Measurements from ENCODE around the gene DNAH10.

The DNAH10 gene

DNA sequence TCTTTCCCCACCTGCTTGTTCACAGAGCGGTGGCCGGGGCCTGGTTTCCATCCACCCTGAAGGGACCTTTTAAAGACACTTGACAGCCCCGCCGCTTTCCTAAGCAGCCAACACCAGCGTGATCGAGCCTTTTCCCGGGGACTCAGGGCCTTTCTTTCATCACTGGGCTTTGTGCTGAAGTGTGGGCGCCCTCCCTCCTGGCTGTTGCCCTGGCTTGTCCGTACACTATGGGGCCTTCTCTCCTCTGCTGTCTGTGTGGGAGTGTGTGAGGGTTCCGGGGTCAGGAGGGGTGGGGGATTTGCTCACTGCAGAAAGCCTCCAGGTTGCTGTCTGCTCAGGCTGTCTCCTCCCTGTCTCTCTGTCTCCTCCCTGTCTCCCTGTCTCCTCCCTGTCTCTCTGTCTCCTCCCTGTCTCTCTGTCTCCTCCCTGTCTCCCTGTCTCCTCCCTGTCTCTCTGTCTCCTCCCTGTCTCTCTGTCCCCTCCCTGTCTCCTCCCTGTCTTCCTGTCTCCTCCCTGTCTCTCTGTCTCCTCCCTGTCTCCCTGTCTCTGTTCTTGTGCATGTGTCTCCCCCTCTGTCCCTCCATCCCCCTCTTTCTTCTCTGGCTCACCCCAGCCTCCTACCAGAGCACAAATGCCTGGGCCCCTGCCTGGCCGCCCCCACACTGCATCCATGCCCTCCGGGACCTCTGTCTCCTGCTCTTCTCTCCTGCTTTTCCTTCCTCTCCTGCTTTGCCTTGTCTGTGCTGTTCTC is 145.8 kb downstream of the DNAH10 start (continued):
- TF ChIP-seq, protein P1, sequence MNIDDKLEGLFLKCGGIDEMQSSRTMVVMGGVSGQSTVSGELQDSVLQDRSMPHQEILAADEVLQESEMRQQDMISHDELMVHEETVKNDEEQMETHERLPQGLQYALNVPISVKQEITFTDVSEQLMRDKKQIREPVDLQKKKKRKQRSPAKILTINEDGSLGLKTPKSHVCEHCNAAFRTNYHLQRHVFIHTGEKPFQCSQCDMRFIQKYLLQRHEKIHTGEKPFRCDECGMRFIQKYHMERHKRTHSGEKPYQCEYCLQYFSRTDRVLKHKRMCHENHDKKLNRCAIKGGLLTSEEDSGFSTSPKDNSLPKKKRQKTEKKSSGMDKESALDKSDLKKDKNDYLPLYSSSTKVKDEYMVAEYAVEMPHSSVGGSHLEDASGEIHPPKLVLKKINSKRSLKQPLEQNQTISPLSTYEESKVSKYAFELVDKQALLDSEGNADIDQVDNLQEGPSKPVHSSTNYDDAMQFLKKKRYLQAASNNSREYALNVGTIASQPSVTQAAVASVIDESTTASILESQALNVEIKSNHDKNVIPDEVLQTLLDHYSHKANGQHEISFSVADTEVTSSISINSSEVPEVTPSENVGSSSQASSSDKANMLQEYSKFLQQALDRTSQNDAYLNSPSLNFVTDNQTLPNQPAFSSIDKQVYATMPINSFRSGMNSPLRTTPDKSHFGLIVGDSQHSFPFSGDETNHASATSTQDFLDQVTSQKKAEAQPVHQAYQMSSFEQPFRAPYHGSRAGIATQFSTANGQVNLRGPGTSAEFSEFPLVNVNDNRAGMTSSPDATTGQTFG (tag by site-specific recombination; IDR thresholded peaks at IDR 0.05; ENCODE audit: borderline replicate concordance) = no peak
- TF ChIP-seq ZNF10 (tag by site-specific recombination; IDR thresholded peaks at IDR 0.05) (no peak), ZNF624 (tag by site-specific recombination; IDR thresholded peaks at IDR 0.05) (no peak), ZNF202 (tag by site-specific recombination; IDR thresholded peaks at IDR 0.05; ENCODE audit: borderline replicate concordance) (peak; percentile 82; the same call in 1 of the 2 replicates), SP3 (tag by site-specific recombination; IDR thresholded peaks at IDR 0.05) (peak; percentile 83), ZNF133 (tag by site-specific recombination; IDR thresholded peaks at IDR 0.05) (no peak), ZNF629 (tag by site-specific recombination; IDR thresholded peaks at IDR 0.05) (no peak), KLF7 (tag by site-specific recombination; IDR thresholded peaks at IDR 0.05; ENCODE audit: borderline replicate concordance) (no peak), ZNF701 (tag by site-specific recombination; IDR thresholded peaks at IDR 0.05) (no peak), KLF1 (tag by site-specific recombination; IDR thresholded peaks at IDR 0.05) (peak; percentile 98)
- TF ChIP-seq, protein P2, sequence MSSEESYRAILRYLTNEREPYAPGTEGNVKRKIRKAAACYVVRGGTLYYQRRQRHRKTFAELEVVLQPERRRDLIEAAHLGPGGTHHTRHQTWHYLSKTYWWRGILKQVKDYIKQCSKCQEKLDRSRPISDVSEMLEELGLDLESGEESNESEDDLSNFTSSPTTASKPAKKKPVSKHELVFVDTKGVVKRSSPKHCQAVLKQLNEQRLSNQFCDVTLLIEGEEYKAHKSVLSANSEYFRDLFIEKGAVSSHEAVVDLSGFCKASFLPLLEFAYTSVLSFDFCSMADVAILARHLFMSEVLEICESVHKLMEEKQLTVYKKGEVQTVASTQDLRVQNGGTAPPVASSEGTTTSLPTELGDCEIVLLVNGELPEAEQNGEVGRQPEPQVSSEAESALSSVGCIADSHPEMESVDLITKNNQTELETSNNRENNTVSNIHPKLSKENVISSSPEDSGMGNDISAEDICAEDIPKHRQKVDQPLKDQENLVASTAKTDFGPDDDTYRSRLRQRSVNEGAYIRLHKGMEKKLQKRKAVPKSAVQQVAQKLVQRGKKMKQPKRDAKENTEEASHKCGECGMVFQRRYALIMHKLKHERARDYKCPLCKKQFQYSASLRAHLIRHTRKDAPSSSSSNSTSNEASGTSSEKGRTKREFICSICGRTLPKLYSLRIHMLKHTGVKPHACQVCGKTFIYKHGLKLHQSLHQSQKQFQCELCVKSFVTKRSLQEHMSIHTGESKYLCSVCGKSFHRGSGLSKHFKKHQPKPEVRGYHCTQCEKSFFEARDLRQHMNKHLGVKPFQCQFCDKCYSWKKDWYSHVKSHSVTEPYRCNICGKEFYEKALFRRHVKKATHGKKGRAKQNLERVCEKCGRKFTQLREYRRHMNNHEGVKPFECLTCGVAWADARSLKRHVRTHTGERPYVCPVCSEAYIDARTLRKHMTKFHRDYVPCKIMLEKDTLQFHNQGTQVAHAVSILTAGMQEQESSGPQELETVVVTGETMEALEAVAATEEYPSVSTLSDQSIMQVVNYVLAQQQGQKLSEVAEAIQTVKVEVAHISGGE (tag by site-specific recombination; conservative IDR thresholded peaks at IDR 0.05; ENCODE audit: low read depth) = no peak
- TF ChIP-seq, protein P3, sequence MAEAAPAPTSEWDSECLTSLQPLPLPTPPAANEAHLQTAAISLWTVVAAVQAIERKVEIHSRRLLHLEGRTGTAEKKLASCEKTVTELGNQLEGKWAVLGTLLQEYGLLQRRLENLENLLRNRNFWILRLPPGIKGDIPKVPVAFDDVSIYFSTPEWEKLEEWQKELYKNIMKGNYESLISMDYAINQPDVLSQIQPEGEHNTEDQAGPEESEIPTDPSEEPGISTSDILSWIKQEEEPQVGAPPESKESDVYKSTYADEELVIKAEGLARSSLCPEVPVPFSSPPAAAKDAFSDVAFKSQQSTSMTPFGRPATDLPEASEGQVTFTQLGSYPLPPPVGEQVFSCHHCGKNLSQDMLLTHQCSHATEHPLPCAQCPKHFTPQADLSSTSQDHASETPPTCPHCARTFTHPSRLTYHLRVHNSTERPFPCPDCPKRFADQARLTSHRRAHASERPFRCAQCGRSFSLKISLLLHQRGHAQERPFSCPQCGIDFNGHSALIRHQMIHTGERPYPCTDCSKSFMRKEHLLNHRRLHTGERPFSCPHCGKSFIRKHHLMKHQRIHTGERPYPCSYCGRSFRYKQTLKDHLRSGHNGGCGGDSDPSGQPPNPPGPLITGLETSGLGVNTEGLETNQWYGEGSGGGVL (tag by site-specific recombination; IDR thresholded peaks at IDR 0.05) = peak; percentile 80

DNA sequence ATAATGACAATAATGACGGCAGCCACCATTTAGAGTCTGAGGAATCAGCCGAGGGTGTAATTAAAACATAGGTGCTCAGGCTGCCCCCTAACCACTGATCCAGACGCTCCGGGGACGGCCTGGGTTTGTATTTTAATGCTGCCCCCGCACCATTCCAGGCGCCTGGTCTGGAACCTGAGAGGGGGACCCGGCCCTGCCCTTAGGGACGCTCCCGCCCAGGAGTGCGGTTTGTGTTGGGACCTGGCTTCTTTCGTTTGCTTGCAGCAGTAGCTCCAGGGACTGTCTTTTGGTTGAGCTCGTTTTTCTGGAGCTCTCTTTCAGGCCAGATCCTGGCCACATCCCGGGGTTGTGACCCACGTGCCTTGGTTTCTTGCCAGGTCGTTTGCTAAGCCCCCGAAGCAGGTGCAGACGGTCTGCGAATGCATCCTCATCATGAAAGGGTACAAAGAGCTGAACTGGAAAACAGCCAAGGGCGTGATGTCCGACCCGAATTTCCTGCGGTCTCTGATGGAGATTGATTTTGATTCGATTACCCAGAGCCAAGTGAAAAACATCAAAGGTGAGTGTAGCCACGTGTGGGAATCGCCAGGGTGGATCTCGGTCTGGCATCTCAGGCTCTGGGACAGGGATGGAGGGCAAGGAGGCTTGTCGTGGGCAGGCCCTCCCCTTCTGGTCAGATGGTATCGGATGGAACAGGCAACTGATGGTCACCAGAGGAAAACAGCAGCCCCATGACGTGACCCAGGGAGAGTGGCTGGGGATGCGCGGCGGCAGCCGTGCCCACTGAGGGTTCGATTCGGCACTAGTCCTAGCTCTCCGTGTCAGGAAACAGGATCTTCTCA is 147.0 kb downstream of the DNAH10 start:
- no peak overlapping the region for H3K4me3 ChIP-seq (ENCODE audit: low read depth, low read length)
- CTCF ChIA-PET = interaction anchor here (0.5 to 1.5 kb wide), 2 partner anchors 67 to 128 kb away, joined by 3 read pairs; no protein-coding TSS in a partner anchor
- H3K36me3 ChIP-seq (ENCODE audit: control insufficient read depth in 2 of 2, insufficient read depth in 1 of 2, low read length in 2 of 2) = no peaks in the 10 kb centered on the region
- no peak overlapping the region for H3K27ac ChIP-seq (ENCODE audit: extremely low read depth, low read depth, low read length)
- no peaks in the 10 kb centered on the region for H3K9me3 ChIP-seq (ENCODE audit: control insufficient read depth, insufficient read depth, low read depth, low read length)
- H3K4me1 ChIP-seq (ENCODE audit: control insufficient read depth, insufficient read depth, low read length) = no peaks in the 10 kb centered on the region
- POLR2A ChIA-PET = interaction anchor here (0.8 kb wide), 1 partner anchor 63 kb away, joined by 4 read pairs; the partner anchor contains the start of gene CCDC92
- TF ChIP-seq ZNF133 (tag by site-specific recombination; IDR thresholded peaks at IDR 0.05) (no peak), FEZF1 (tag by site-specific recombination; IDR thresholded peaks at IDR 0.05) (no peak), ZNF366 (tag by site-specific recombination; conservative IDR thresholded peaks at IDR 0.05) (no peak), ZNF600 (tag by site-specific recombination; IDR thresholded peaks at IDR 0.05) (0 out of 2 replicates have a peak, but pooled peaks have one; percentile 32), KLF7 (tag by site-specific recombination; IDR thresholded peaks at IDR 0.05; ENCODE audit: borderline replicate concordance) (no peak), EGR2 (tag by site-specific recombination; IDR thresholded peaks at IDR 0.05; ENCODE audit: low read depth) (no peak)
